LNCAP (cell line): ENCODE data around the gene IFNGR1.

Experiments
- CTCF ChIP-seq: fragments of 450-650 bp; IDR thresholded peaks from 2 replicates; pipeline ENCODE4 v1.5.1; 2017; ENCODE audit warnings: mild to moderate bottlenecking

IFNGR1 gene

GRCh38 chr6:137175868-137176245 is 43.3 kb downstream of the IFNGR1 start:
- no peak for TF ChIP-seq CTCF

GRCh38 chr6:137175157-137175867 is 43.9 kb downstream of the IFNGR1 start:
- no peak for TF ChIP-seq CTCF

GRCh38 chr6:137173501-137173900 is 45.7 kb downstream of the IFNGR1 start, which contains the start of gene IL22RA2:
Gene IL22RA2, minus strand, starts transcription at chr6:137173644. Its CDS starts 11,895 bp downstream, at chr6:137161749.
- TF ChIP-seq CTCF: no peak

- no peak for TF ChIP-seq CTCF
These were observed 46.3 kb downstream of the IFNGR1 start for GRCh38 chr6:137172734-137173431.

- no peak for TF ChIP-seq CTCF
These were observed 47.1 kb downstream of the IFNGR1 start for GRCh38 chr6:137171824-137172733.

GRCh38 chr6:137171053-137171374 is 48.2 kb downstream of the IFNGR1 start:
- TF ChIP-seq CTCF: no peak

- no peak for TF ChIP-seq CTCF
These were observed 48.7 kb downstream of the IFNGR1 start for GRCh38 chr6:137170266-137171052.
